Esophagus muscularis mucosa (tissue), 2 donors: ENCODE data around the gene NT5M.

Source experiments
- EP300 ChIP-seq: sonication (generic); formaldehyde crosslinking; IDR thresholded peaks from one replicate; pipeline ENCODE4 v1.6.1; 2017; ENCODE audit warnings: antibody characterized with exemption
- POLR2A ChIP-seq: fragments of 450-650 bp; IDR thresholded peaks from one replicate; pipeline ENCODE4 v1.6.1; 2017; ENCODE audit warnings: antibody characterized with exemption, moderate library complexity, mild to moderate bottlenecking, low read depth

- TF ChIP-seq POLR2A (no peak), EP300 (no peak)
These were observed 1.4 kb downstream of the NT5M start for GRCh38 chr17:17304521-17304985.
